ENCODE results near the gene MAGEF1. TPM values are rescaled to one million over a fixed set of nuclear protein-coding genes. Genes with fewer than 3 reads are reported as not detected.

Gene MAGEF1
- total and polyA plus RNA-seq, 2 experiments from 2014 or later, result 66.5 to 88.7 TPM

- TF ChIP-seq REST (IDR thresholded peaks at IDR 0.05; ENCODE audit: unreplicated experiment) (no peak), STAT1 (IDR thresholded peaks at IDR 0.05; ENCODE audit: unreplicated experiment) (no peak)
Measured at GRCh38 chr3:184756151-184757021, 44.5 kb upstream of the MAGEF1 start (continued).

GRCh38 chr3:184755315-184755731 is 43.5 kb upstream of the MAGEF1 start:
- Mint-ChIP-seq H3K27ac (no peak overlapping the region), H3K36me3 (ENCODE audit: low read depth) (0 out of 3 replicates have a peak, but pooled peaks cover 3% of the 10 kb centered on the region), H3K4me1 (peaks cover 46% of the 10 kb centered on the region), H3K9me3 (no peaks in the 10 kb centered on the region; the same call in 2 of the 3 replicates), H3K4me3 (no peak overlapping the region), H3K27me3 (ENCODE audit: insufficient read depth, low read depth, poor library complexity) (peaks cover 21% of the 10 kb centered on the region)
- Histone ChIP-seq H3K27ac (ENCODE audit: low read depth) (no peak overlapping the region), H3K4me1 (ENCODE audit: insufficient read depth) (peaks cover 21% of the 10 kb centered on the region), H3K9me2 (ENCODE audit: insufficient read depth) (no peaks in the 10 kb centered on the region; the same call in 1 of the 2 replicates), H2AFZ (no peak overlapping the region), H3K36me3 (ENCODE audit: insufficient read depth) (no peaks in the 10 kb centered on the region), H3K4me2 (no peak overlapping the region), H3K4me3 (no peak overlapping the region), H3K79me2 (replicated peaks; ENCODE audit: insufficient read depth) (no peaks in the 10 kb centered on the region), H3K27me3 (ENCODE audit: insufficient read depth) (no peaks in the 10 kb centered on the region), H3F3A (replicated peaks; ENCODE audit: low read depth) (0 out of 2 replicates have a peak, but pooled peaks cover 4% of the 10 kb centered on the region), H4K20me1 (replicated peaks; ENCODE audit: insufficient read depth) (no peaks in the 10 kb centered on the region)
- no peak for ATAC-seq
- DNase-seq (ENCODE audit: low spot score), result no peak
- TF ChIP-seq EZH2phosphoT487 (IDR thresholded peaks at IDR 0.05; ENCODE audit: unreplicated experiment), result no peak
- no peak for TF ChIP-seq REST (IDR thresholded peaks at IDR 0.05; ENCODE audit: unreplicated experiment)
- TF ChIP-seq POLR2AphosphoS5 (IDR thresholded peaks at IDR 0.05; ENCODE audit: low read depth), result no peak
- no peak for TF ChIP-seq JUNB (IDR thresholded peaks at IDR 0.05; ENCODE audit: unreplicated experiment)
- TF ChIP-seq EZH2 (IDR thresholded peaks at IDR 0.05; ENCODE audit: low read depth, unreplicated experiment), result no peak
- TF ChIP-seq CREB1 (CRISPR knock-in tag; IDR thresholded peaks at IDR 0.05; ENCODE audit: low read depth), result no peak
- TF ChIP-seq STAT1 (IDR thresholded peaks at IDR 0.05; ENCODE audit: unreplicated experiment), result no peak
- TF ChIP-seq, protein P1, sequence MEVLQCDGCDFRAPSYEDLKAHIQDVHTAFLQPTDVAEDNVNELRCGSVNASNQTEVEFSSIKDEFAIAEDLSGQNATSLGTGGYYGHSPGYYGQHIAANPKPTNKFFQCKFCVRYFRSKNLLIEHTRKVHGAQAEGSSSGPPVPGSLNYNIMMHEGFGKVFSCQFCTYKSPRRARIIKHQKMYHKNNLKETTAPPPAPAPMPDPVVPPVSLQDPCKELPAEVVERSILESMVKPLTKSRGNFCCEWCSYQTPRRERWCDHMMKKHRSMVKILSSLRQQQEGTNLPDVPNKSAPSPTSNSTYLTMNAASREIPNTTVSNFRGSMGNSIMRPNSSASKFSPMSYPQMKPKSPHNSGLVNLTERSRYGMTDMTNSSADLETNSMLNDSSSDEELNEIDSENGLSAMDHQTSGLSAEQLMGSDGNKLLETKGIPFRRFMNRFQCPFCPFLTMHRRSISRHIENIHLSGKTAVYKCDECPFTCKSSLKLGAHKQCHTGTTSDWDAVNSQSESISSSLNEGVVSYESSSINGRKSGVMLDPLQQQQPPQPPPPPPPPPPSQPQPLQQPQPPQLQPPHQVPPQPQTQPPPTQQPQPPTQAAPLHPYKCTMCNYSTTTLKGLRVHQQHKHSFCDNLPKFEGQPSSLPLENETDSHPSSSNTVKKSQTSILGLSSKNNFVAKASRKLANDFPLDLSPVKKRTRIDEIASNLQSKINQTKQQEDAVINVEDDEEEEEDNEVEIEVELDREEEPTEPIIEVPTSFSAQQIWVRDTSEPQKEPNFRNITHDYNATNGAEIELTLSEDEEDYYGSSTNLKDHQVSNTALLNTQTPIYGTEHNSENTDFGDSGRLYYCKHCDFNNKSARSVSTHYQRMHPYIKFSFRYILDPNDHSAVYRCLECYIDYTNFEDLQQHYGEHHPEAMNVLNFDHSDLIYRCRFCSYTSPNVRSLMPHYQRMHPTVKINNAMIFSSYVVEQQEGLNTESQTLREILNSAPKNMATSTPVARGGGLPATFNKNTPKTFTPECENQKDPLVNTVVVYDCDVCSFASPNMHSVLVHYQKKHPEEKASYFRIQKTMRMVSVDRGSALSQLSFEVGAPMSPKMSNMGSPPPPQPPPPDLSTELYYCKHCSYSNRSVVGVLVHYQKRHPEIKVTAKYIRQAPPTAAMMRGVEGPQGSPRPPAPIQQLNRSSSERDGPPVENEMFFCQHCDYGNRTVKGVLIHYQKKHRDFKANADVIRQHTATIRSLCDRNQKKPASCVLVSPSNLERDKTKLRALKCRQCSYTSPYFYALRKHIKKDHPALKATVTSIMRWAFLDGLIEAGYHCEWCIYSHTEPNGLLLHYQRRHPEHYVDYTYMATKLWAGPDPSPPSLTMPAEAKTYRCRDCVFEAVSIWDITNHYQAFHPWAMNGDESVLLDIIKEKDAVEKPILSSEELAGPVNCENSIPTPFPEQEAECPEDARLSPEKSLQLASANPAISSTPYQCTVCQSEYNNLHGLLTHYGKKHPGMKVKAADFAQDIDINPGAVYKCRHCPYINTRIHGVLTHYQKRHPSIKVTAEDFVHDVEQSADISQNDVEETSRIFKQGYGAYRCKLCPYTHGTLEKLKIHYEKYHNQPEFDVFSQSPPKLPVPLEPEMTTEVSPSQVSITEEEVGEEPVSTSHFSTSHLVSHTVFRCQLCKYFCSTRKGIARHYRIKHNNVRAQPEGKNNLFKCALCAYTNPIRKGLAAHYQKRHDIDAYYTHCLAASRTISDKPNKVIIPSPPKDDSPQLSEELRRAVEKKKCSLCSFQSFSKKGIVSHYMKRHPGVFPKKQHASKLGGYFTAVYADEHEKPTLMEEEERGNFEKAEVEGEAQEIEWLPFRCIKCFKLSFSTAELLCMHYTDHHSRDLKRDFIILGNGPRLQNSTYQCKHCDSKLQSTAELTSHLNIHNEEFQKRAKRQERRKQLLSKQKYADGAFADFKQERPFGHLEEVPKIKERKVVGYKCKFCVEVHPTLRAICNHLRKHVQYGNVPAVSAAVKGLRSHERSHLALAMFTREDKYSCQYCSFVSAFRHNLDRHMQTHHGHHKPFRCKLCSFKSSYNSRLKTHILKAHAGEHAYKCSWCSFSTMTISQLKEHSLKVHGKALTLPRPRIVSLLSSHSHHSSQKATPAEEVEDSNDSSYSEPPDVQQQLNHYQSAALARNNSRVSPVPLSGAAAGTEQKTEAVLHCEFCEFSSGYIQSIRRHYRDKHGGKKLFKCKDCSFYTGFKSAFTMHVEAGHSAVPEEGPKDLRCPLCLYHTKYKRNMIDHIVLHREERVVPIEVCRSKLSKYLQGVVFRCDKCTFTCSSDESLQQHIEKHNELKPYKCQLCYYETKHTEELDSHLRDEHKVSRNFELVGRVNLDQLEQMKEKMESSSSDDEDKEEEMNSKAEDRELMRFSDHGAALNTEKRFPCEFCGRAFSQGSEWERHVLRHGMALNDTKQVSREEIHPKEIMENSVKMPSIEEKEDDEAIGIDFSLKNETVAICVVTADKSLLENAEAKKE (CRISPR knock-in tag; IDR thresholded peaks at IDR 0.05), result no peak
- no peak for TF ChIP-seq NANOG (IDR thresholded peaks at IDR 0.05; ENCODE audit: borderline replicate concordance)
